GM21515 (cell line): ENCODE results near the gene RBP3.
A peak's percentile ranks its signal among the peaks of the same experiment; 100 is the strongest.
"Not testable (repeated sequence)": the region's sequence is repeated elsewhere in the genome, so short reads cannot be mapped to it uniquely, and the experiment has no call there.

Source experiments
- ATAC-seq: cut with Tn5 transposase; IDR thresholded peaks from one replicate; pipeline ENCODE4 v1.9.1; 2021; ENCODE audit not compliant: unreplicated experiment

RBP3 gene

DNA sequence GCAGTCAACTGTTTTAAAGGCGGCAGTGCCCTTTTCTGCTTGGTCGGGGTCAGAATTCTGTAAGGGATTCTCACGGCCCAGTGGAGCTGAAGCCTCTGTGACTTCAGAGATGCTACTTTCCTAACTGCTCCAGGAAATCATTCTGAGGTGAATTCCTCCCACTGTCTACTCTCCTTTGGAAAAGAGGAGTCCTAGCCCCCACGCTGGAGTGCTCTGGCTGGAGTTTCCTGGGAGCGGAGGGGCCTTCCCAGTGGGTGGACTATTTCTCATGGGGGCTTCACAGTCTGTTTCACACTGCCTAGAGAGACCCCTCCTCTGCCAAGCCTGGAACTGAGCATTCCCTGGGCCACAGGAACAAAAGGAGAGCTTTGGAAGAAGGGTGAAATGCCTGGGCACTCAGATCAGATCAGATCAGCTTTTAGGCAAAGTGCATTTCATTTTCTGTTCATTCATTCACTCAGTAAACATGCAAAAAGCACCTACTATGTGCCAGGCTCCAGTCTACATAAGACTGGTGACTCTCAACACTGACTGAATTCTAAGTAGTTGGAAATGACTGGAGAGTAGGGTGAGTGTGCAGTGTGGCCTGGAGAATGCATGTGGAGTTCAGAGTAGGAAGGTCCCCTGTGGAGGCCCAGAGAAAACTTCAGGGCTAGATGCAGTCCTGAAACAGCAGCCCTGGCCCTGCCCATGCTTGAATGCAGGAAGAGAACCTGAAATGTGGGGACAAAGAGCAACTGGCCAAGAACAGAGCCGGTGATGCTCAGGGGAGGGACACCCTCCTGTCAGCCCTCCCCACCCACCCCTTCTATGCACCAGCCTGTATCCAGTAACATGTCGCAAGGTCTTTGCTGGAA is 23.7 kb downstream of the RBP3 start:
- ATAC-seq = no peak

DNA sequence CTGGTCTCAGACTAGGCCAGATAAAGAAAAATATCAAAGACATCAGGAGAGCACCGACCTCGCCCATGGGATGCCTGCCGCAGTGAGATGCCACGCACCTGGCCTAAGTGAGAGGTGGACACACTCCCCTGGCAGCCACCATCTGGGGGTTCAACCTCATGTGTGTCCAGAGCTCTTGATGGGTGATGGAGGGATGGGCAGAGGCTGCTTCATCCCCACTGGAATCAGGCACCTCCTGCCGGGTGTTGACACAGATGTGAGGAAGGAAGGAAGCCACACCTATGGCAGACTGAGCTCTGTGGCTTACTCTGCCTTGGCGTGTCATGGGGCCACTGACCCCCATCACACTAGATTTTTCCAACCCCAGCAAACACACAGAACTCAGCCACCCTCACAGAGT is 24.6 kb downstream of the RBP3 start:
- no peak for ATAC-seq

DNA sequence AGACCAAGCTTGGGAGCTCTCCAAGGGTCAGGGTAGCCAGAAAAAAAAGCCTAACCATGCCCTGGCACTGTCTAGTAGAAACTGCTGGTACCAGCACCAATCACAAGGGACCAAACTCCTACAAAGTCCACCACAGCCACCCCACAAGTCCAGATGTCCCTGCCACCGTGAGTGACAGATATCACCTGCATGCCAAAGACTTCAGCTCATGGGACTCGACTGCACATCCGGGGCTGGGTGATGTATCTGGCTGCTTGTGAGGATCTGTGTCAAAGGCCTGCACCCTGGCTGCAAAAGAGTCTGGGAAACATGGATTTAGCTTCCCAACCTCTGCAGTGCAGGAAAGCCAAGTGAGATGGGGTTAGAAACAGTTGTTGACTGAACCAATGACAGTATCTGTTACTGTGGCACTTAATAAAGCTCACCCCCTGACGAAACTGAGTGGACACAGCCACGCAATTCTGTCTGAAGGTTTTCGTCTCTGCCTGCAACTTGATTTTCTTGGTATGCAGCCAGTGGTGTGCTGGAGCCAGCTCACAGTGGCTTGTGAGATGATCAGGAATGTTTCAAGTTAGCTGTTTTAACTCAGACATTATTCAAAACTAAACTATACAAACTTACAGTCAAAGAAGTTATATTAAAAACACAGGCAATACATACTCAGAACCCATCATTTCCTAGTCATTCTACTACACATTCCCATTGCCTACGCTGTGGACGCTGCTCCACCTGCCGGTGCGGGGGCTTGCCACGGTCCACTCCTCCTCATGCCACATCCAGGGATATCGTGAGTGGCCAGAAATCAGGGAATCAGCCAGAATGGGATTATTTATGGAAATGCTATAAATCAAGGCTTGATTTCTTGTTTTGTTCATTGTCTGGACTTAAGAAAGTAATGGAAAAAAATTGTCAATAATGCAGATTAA is 26.7 kb downstream of the RBP3 start:
- ATAC-seq = no peak

DNA sequence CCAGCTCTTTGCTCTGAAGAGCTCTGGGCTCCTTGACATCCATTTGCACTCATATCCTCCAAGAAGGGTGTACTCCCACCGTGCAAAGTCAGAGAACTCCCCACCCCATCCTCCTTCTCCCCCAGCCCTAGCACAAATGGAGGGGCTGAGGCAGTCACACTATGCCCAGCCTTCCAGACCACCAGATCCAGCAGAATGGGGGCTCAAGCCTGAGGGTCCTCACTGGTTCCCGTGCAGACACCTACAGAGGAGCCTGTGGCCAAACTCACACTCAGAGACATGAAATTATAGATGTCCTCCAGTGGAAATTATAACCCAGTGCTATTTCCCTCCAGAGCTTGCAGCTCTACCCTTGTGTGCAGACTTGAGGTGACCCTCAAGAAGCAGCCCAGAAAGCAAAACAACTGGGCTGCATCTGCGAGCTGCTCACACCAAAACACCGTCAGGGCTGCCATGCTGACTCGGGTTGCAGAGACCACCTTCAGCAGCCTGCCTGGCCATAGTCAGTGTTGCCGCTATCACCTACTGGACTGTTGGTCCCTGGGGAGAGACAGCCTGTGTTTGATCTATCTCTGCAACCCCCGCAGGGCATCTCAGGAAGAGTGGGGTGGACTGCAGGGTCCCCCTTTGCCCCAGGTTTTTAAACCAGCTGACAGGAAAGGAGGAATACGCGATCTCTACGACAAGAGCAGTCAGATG is 28.5 kb downstream of the RBP3 start:
- no peak for ATAC-seq

DNA sequence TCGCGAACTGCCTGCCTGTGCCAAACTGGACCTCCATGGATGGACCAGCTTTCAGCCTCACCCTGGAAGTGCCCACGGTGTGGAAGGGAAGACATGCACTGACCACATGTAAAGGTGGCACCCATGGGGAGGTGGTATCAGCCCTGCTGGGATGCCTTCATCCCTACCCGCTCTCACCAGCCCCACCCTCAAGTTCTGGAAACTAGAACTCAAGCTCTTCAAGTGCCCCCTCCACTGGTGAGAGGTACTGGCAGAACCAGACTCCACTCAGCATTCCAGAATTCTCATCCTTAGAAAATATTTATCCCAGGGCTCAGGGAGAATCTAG is 30.0 kb downstream of the RBP3 start:
- no peak for ATAC-seq

DNA sequence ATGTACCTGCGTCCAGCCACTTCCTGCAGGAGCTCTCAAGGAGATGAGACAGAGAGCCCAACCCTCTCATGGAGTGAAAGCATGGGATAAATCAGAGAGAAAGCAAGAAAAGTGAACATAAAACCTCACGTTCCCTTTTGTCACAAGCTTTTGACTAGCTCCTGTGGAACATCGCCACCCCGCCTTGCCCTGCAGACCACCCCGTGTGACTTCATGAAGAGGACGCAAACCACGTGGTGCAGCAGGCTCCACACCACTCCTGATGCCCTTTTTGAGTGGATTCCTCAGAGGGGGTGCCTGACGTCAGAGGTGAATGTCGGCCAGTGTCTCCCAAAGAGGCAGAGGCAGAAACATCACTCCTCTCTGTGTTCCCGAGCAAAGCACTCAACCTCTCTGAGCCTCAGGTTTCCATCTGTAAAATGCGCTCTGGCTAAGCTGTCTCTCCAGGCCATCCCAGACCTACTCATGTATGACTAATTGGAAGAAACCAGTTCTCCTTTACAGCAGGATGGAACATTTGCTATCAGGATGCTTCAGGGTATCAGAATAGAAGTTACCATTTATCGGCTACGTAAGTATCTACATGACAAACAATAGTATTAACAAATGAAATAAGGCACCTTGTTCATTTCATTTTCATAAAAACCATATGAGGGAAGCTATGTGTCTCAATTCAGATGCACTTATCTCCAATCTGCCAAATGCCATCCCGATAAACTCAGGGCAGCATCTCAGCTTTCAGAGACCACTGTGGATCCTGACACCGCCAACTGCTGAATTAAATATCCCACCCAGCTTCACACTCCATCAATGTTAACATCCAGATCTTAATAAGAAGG is 30.7 kb downstream of the RBP3 start:
- no peak for ATAC-seq

DNA sequence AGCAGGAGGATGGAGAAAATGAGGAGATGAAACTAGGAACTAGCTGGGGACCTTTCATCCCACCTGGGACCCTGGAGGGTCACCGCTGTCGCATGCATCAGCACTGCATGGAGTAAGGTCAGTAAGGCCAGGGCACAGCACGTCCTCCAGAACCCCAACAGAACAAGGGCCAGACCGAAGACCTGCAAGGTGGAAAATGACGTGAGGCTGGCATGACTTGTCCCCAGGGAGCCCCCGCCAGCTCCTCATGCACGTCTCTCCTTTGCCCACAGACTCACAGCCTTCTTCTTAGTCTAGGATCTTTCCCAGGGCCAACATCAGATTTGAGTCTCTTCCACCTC is 31.3 kb downstream of the RBP3 start:
- ATAC-seq = no peak

DNA sequence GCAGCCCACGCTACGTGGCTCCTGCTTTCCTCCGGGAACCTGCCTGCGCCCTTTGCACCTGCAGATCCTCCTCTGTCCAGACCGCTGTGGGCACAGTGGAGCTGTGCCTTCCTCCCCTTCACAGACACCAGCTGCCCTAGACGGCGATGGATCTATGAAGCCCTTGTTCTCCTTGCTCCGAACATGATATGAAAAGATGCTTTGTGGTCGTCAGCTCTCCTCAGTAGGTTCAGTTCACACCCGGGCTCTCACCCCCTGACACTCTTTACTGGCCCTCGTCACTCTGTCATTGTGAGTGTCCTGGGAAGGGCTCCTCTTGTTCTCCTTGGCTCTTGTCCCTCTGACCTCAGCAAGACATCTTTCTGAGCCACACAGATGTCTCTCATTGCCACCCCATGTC is 31.7 kb downstream of the RBP3 start:
- no peak for ATAC-seq

DNA sequence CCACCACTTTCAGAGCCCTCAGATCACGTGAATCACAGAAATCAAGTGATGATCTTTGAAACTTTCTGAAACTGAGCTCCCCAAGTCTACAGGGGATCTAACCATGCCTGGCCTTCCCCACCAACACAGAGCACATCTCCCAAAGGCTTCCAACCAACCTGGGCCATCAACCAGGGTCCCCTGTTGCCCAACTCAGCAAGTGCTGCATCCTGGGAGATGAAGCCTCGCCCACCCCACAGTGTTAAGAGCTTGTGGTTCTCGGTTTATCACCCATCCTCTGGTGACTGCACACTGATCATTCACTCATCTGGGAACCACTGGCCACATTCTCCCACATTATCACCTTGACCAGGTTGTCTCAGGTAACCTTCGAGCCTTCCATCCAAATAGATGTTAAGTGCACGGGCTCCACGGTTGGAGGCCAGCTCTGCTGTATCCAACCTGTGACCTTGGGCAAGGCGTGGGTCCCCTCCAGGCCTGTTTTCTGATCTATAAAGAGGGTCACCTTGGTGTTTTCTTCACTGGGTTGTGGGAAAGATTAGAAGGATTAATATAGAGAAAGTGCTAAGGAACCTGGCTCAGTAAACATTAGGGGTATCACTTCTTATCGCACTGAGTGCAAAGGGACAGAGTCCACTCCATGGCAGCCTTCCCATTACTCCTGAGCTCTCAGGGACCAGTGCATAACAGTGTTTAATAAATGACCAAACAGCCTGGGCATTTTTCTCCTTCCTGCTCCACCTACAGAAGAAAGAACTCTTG is 32.4 kb downstream of the RBP3 start:
- ATAC-seq = no peak

DNA sequence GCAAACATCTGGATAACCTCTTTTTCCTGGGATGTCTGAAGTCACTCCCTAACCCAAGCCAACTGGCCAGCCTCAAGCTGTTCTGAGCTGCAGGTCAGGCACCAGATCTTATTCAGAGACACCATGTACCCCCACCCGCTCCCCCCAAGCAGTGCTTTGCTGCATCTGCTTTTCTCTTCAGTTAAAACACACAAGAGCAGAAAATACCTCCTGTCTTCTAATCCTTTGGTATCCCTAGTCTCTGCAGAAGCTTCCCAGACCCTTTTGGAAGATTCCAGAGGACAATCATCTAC is 32.9 kb downstream of the RBP3 start:
- ATAC-seq = no peak

DNA sequence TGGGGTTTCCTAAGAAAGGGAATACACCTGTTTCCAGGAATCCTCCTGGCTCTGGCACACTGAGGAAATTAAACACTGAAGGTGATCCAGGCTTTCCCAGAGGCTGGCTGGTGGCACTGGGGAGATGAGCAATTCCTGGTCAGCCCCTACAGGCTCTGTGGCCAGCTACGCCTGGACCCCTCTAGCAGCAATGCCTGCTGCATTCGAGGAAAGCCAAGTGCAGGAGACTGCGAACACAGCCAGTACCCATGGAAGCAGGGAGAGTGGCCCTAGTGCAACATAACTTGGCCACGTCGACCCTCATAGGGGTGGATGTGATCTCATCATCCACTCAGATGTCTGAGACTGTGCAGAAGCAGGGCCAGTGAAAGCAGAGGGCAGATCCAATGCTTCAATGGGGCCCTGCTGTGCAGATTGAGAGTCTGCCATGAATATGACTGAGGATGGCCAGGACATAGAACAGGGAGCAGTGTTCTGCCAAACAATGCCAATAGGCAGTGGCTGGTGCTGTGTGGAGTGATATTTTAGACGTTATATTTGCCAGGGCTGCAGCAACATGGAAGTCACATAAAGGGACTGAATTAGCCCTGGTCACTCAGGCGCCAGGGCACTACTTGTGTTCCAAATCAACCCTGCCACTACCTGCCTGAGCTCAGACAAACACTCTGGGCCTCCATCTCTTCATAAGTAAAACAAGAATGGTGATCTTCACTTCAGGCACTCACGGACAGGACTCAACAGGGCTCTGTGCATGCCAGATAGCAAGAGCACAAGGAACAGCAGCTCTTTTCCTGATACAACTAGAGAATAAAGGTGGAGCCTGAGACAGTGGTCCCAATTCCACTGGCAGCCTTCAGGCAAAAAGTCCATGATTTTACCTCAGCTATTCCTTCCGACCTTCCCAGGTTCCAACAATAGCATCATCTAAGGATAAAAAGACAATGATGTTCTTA is 33.5 kb downstream of the RBP3 start:
- ATAC-seq = no peak

DNA sequence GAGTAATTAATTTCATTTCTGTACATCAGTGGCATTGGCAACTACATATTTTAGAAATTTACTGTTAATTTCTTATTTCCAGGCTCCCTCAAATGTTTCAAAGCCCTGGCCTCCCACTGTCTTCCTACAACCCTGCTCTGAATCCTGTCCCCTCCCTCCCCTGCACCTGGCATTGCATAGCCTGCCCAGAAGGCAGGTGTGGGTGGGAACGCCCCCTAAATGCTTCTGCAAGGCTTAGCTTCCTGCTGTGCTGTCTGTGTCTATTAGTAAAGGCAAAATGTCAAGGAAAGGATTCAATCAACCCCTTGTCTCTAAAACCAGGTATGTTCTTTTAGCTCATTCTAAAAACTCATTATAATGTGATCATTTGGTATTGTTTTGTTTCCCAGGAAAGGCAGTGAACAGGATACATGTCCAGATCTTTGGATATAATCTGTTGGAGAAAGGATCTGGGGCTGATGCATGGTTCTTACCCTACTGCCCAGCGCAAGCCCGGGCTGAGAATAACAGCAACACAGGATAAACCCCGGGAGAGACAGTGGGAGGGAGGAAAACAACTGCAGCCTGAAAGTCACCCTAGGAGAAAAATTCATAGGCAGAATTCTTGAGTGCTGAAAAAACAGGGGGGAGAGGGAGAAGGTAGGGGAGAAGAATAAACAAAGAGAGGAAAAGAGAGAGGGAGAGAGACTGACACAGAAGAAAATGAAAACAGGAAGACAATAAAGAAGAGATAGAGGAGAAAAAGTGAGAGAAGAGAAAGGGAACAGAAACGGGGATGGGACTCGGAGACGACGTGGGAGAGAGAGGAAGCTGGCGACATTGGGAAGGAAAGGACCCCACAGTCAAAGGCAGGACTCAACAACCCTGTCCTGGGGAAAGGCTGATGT is 35.3 kb downstream of the RBP3 start:
- no peak for ATAC-seq

DNA sequence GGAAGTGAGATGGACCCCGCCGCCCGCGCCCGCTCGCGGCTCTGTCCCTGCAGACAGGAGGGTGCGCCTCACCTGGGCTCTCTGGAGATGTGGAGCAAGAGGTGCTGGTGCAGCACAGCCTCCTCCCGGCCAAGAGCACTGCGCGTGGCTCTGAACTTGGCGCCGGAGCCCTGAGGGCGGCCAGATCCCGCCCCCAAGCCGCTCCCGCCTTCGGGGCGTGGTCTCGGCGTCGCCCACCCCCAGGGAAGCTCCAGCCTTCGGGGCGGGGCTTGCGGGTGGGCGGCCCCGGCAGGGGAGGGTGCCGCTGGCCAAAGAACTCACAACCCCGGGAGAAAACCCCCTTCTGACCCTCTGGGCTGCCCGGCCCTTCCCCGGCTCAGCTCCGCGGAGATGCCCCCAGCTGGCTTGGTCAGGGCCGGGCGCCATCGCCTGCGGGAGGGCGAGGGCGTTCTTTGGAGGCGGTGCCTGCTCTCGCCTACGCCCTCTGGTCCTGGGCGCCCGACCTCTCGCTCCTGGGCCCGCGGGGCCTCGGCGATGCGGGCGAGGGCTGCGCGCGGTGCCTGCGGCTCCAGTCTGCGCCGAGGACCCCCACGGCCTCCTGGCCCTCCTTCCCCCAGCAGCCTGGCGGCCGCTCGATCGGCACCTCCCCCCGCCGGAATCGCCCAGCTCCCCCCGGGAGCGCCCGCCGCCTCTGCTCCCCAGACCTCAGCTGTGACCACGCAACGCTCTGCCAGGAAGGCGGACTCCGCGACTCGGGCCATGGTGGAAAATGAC is 36.2 kb downstream of the RBP3 start, which contains the start of gene ZNF488:
Gene ZNF488, minus strand, starts transcription at position 146 of the 774 bp plus-strand sequence. CDS start 15,464 bp downstream, outside the sequence.
- peak; percentile 91 for ATAC-seq

DNA sequence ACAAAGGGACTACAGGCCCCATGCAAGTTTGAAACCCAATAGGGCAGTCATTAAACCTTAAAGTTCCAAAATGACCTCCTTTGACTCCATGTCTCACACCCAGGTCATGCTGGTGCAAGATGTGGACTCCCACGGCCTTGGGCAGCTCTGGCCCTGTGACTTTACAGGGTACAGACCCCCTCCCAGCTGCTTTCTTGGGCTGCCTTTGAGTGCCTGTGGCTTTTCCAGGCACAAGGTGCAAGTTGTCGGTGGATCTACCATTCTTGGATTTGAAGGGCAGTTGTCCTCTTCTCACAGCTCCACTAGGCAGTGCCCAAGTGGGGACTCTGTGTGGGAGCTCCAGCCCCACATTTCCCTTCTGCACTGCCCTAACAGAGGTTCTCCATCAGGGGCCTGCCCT is 37.9 kb downstream of the RBP3 start:
- ATAC-seq = not testable (repeated sequence)

DNA sequence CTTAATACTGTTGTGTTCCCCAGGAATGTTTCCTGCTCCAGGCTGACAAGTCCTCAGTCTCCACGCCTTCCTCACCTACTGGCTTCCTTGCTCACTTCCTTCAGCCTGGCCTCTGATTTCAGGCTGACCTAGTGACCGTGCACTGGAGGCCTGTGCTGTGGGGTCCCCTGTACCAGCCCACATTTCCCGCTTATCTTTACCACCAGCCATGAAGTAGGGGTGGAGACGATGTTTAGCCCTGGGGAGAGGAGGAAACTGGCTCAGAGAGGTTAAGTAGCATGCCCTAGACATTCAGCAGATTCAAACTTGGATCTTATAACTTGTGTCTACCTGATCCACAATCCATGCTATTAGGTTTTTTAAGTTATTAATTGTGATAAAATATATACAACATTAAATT is 40.7 kb downstream of the RBP3 start:
- no peak for ATAC-seq

DNA sequence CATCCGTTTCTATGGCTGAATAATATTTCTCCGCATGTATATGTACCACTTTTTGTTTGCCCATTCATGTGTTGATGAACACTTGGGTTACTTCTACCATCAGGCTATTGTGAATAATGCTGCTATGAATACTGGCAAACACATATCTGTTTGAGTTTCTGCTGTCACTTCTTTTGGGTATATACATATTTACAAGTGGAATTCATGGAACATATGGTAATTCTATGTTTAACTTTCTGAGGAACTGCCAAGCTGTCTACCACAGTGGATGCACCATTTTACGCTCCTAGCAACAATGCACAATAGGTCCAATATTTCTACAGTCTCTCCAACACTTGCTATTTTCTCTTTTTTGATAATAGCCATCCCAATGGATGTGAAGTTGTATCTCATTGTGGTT is 41.5 kb downstream of the RBP3 start:
- no peak for ATAC-seq

DNA sequence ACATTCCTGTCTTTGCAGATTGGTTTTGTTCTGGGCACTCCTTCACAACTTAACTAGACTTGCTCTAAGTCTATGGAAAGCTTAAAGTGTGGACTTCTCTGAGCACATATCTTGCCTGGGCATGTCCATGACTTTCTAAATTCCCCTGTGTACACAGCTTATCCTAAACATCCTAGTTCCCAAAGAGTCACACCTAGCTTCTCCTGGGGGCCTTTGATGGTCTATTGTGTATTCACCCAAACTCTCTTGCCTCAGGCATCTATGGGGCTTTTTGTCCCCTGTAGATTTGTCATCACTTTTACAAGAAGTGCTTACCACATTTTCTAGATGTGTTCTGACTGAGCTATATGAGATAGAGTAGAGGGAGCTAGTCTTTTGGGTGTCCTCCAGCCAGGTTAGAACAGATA is 48.2 kb downstream of the RBP3 start:
- ATAC-seq = no peak
